Smooth muscle cell (in vitro differentiated cells): Measurements from ENCODE around the gene CD52. TPM values are rescaled to one million over a fixed set of nuclear protein-coding genes. Genes with fewer than 3 reads are reported as not detected.
A peak's percentile ranks its signal among the peaks of the same experiment; 100 is the strongest.

Experiments
- DNase-seq: peaks from one replicate; lab custom pipeline; 2025; ENCODE audit not compliant: unreplicated experiment; lab: John Stamatoyannopoulos, UW
- H2AFZ ChIP-seq: fragments of 200-600 bp; sonication (generic); 2 replicates; pipeline ENCODE4 v1.6.0; 2016; ENCODE audit warnings: antibody characterized with exemption, low read depth, mild to moderate bottlenecking
- H3F3A ChIP-seq: fragments of 200-600 bp; sonication (generic); 2 replicates; pipeline ENCODE4 v1.6.0; 2017; ENCODE audit warnings: antibody characterized with exemption, low read depth
- H3K27ac ChIP-seq: fragments of 200-600 bp; sonication (generic); 2 replicates; pipeline ENCODE4 v1.5.1; 2016; ENCODE audit warnings: low read depth, mild to moderate bottlenecking
- H3K27me3 ChIP-seq: fragments of 200-600 bp; sonication (generic); 2 replicates; pipeline ENCODE4 v1.6.1; 2016; ENCODE audit warnings: low read depth, mild to moderate bottlenecking
- H3K36me3 ChIP-seq: fragments of 200-600 bp; sonication (generic); 2 replicates; pipeline ENCODE4 v1.5.1; 2016; ENCODE audit warnings: low read depth
- H3K4me1 ChIP-seq: fragments of 200-600 bp; sonication (generic); 2 replicates; pipeline ENCODE4 v1.5.1; 2016; ENCODE audit warnings: low read depth
- H3K4me2 ChIP-seq: fragments of 200-600 bp; sonication (generic); 2 replicates; pipeline ENCODE4 v1.6.0; 2016; ENCODE audit warnings: mild to moderate bottlenecking
- H3K4me3 ChIP-seq: fragments of 200-600 bp; sonication (generic); 2 replicates; pipeline ENCODE4 v1.5.1; 2016; ENCODE audit warnings: mild to moderate bottlenecking
- H3K79me2 ChIP-seq: fragments of 200-600 bp; sonication (generic); 2 replicates; pipeline ENCODE4 v1.6.0; 2016; ENCODE audit warnings: low read depth, mild to moderate bottlenecking
- H3K9ac ChIP-seq: fragments of 200-600 bp; sonication (generic); 2 replicates; pipeline ENCODE4 v1.6.0; 2016; ENCODE audit warnings: low read depth
- H3K9me3 ChIP-seq: fragments of 200-600 bp; sonication (generic); replicated peaks from 2 replicates; pipeline ENCODE4 v1.5.1; 2016; ENCODE audit warnings: low read depth
- H4K20me1 ChIP-seq: fragments of 200-600 bp; sonication (generic); 2 replicates; pipeline ENCODE4 v1.6.0; 2016; ENCODE audit warnings: low read depth
- CTCF ChIP-seq: fragments of 200-600 bp; sonication (generic); IDR thresholded peaks from 2 replicates; pipeline ENCODE4 v1.5.1; 2017; ENCODE audit warnings: borderline replicate concordance, mild to moderate bottlenecking, antibody characterized with exemption; ENCODE audit not compliant: insufficient read depth, poor library complexity, severe bottlenecking
- WGBS: methylation state at CpG from one replicate; pipeline ENCODE4 v1.1.7; 2016; ENCODE audit warnings: low lambda C conversion rate; 5-methylcytosine and 5-hydroxymethylcytosine counted together
- polyA plus RNA-seq: library from polyadenylated mRNA; unstranded; fragments of >200 nt; fragmentation: Nextera tagmentation; extraction: Ambion mirVana; gene quantifications from 2 replicates; pipeline ENCODE4 v1.2.1, GENCODE V29; 2016
- total RNA-seq: library from RNA; depleted of rRNA; stranded (reverse); fragments of >200 nt; gene quantifications from 2 replicates; pipeline ENCODE4 v1.2.3, GENCODE V29; 2014

CD52 gene
- total and polyA plus RNA-seq, 2 experiments from 2014 or later, result 0.39 TPM; not detected in 1

- peaks cover 49% of the 10 kb centered on the region for H3K4me1 ChIP-seq
- no peaks in the 10 kb centered on the region for H3K9me3 ChIP-seq
- H3F3A ChIP-seq, result peaks cover 43% of the 10 kb centered on the region
- no peak for TF ChIP-seq CTCF
- H3K79me2 ChIP-seq, result no peaks in the 10 kb centered on the region
- no peak overlapping the region for H3K4me3 ChIP-seq
- peak overlapping the region; percentile 94 for H3K4me2 ChIP-seq
- no peaks in the 10 kb centered on the region for H3K36me3 ChIP-seq
- H3K27ac ChIP-seq, result peak overlapping the region; percentile 96
- peak overlapping the region; percentile 25 for H3K9ac ChIP-seq
- H4K20me1 ChIP-seq, result peaks cover 18% of the 10 kb centered on the region
- H2AFZ ChIP-seq, result no peak overlapping the region
- no peak for DNase-seq
- no peaks in the 10 kb centered on the region for H3K27me3 ChIP-seq
- 60% methylated on average over 3 of the region's 3 CpGs for WGBS
Measured at GRCh38 chr1:26277261-26277661, 40.5 kb upstream of the CD52 start.

- no peaks in the 10 kb centered on the region for H3K9me3 ChIP-seq
- peaks cover 44% of the 10 kb centered on the region for H3F3A ChIP-seq
- H3K27me3 ChIP-seq, result no peaks in the 10 kb centered on the region
- H3K9ac ChIP-seq, result peak overlapping the region; percentile 25
- H3K36me3 ChIP-seq, result no peaks in the 10 kb centered on the region
- H3K4me1 ChIP-seq, result peaks cover 54% of the 10 kb centered on the region
- H3K79me2 ChIP-seq, result no peaks in the 10 kb centered on the region
- H2AFZ ChIP-seq, result no peak overlapping the region
- H3K4me2 ChIP-seq, result peak overlapping the region; percentile 94
- 10% methylated on average over 1 of the region's 1 CpG for WGBS
- DNase-seq, result no peak
- H3K4me3 ChIP-seq, result no peak overlapping the region
- no peak for TF ChIP-seq CTCF
- peak overlapping the region; percentile 96 for H3K27ac ChIP-seq
- H4K20me1 ChIP-seq, result peaks cover 22% of the 10 kb centered on the region
Measured at GRCh38 chr1:26277719-26278118, 40.0 kb upstream of the CD52 start.

DNA sequence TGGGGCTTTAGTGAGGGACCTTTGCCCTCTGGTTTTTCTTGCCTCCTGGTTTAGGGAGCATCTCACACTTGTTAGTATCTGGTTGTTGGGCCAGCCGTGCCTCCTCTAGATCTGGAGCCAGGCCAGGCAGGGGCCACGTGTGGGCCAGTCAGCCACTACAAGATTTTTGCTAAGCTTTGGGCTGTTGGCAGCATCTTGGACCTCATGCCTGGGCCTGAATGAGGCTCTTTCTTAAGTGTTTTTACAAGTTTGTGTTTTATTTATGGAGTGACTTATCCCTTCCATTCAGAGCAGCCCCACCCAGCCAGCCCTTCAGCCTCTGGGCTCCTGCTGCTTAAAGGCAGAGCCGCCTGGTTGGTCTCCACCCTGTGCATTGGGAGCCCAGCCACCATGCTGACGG lies 39.5 kb upstream of the CD52 start:
- H3K27ac ChIP-seq, result peak overlapping the region; percentile 96
- H4K20me1 ChIP-seq, result peaks cover 28% of the 10 kb centered on the region
- WGBS, result 27% methylated on average over 4 of the region's 4 CpGs
- H2AFZ ChIP-seq, result no peak overlapping the region
- DNase-seq, result peak; percentile 56
- H3F3A ChIP-seq, result peaks cover 49% of the 10 kb centered on the region
- H3K79me2 ChIP-seq, result no peaks in the 10 kb centered on the region
- no peak for TF ChIP-seq CTCF
- peaks cover 57% of the 10 kb centered on the region for H3K4me1 ChIP-seq
- peak overlapping the region; percentile 94 for H3K4me2 ChIP-seq
- H3K27me3 ChIP-seq, result no peaks in the 10 kb centered on the region
- peak overlapping the region; percentile 89 for H3K9ac ChIP-seq
- H3K36me3 ChIP-seq, result no peaks in the 10 kb centered on the region
- H3K9me3 ChIP-seq, result no peaks in the 10 kb centered on the region
- no peak overlapping the region for H3K4me3 ChIP-seq

DNA sequence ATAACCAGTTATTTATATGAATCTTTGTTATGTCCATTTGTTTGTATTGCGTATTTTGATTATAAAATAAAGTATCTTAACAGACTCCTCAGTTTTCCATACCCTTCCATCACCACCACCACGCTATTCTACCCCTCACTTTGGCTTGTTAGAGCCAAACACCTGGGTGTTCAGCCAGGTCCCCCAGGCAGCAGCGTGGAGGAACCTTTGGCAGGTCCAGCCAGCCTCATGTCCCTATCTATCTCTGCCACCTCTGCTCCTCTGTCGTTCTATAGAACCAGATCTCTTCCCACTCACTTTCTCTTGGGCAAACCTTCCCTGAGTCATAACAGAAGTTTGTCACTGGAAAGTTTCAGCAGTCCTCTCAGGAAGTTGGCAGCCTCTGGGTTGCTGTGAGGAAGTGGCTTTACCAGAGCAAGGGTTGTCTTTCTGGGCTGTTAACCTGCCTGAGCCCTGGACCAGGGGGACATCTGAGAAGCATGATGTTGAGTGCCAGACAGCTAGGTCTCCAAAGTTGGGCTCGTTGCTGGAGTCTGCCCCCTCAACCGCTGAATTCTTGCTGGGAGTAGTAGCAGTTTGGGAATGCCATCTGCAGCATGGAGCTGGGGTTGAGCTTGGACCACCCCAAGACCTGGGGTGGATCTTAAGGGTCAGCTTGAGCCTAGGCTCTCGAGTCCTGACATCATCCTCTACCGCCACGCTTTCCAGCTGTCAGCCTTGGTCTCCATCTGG lies 38.9 kb upstream of the CD52 start:
- peak overlapping the region; percentile 89 for H3K9ac ChIP-seq
- no peaks in the 10 kb centered on the region for H3K27me3 ChIP-seq
- peak overlapping the region; percentile 94 for H3K4me2 ChIP-seq
- H3K79me2 ChIP-seq, result no peaks in the 10 kb centered on the region
- H3K4me1 ChIP-seq, result peaks cover 57% of the 10 kb centered on the region
- H3K4me3 ChIP-seq, result peak overlapping the region; percentile 67
- no peak for DNase-seq
- WGBS, result 50% methylated on average over 9 of the region's 9 CpGs
- H2AFZ ChIP-seq, result no peak overlapping the region
- H3K27ac ChIP-seq, result peak overlapping the region; percentile 96
- no peaks in the 10 kb centered on the region for H3K9me3 ChIP-seq
- peaks cover 34% of the 10 kb centered on the region for H4K20me1 ChIP-seq
- no peaks in the 10 kb centered on the region for H3K36me3 ChIP-seq
- H3F3A ChIP-seq, result peaks cover 53% of the 10 kb centered on the region
- TF ChIP-seq CTCF, result no peak
